IMR-90 (cell line): Measurements from ENCODE around the gene GALNT9. TPM values are rescaled to one million over a fixed set of nuclear protein-coding genes. Genes with fewer than 3 reads are reported as not detected.

Experiments used
- ATAC-seq: fragments of 200-7000 bp; cut with Tn5 transposase; 2 replicates; pipeline ENCODE4 v1.9.1; 2020; ENCODE audit warnings: low read depth, mild to moderate bottlenecking, moderate library complexity
- BruUV-seq: library from RNA; stranded (reverse); fragments of 400-500 nt; replicated peaks from 2 replicates; lab custom pipeline; 2021; lab: Mats Ljungman, UMichigan
- CTCF ChIA-PET: fragments of 300-600 bp; formaldehyde crosslinking; extraction: SDS; loops from one replicate; lab custom pipeline; 2021; ENCODE audit warnings: antibody characterized with exemption; lab: Yijun Ruan, JAX
- POLR2A ChIA-PET: fragments of 300-600 bp; sonication (Branson Sonifier 250); formaldehyde crosslinking; loops from one replicate; lab custom pipeline; 2022; ENCODE audit warnings: antibody characterized with exemption; ENCODE audit not compliant: unreplicated experiment; lab: Charles Lee
- DNase-seq: peaks from one replicate; pipeline ENCODE4 v3.0.0; 2013
- H2AFZ ChIP-seq: replicated peaks from 2 replicates; pipeline ENCODE3; 2013; ENCODE audit warnings: low read length, mild to moderate bottlenecking; ENCODE audit not compliant: poor library complexity
- H2AK5ac ChIP-seq: 2 replicates; pipeline ENCODE4 v1.6.1; 2013; ENCODE audit warnings: low read depth, low read length, inconsistent platforms
- H2AK9ac ChIP-seq: replicated peaks from 2 replicates; pipeline ENCODE3; 2013; ENCODE audit warnings: mild to moderate bottlenecking, low read depth, low read length, moderate library complexity; ENCODE audit not compliant: poor library complexity
- H2BK120ac ChIP-seq: 2 replicates; pipeline ENCODE4 v1.6.1; 2013; ENCODE audit warnings: low read depth, low read length, inconsistent platforms
- H2BK15ac ChIP-seq: 3 replicates; pipeline ENCODE4 v1.6.1; 2013; ENCODE audit warnings: low read depth, low read length, inconsistent platforms
- H2BK20ac ChIP-seq: 2 replicates; pipeline ENCODE4 v1.6.1; 2013; ENCODE audit warnings: low read depth, mild to moderate bottlenecking, inconsistent platforms, low read length, moderate library complexity
- H2BK5ac ChIP-seq: 2 replicates; pipeline ENCODE4 v1.6.1; 2013; ENCODE audit warnings: mild to moderate bottlenecking, low read depth, low read length, inconsistent platforms; ENCODE audit not compliant: poor library complexity, severe bottlenecking
- H3K14ac ChIP-seq: replicated peaks from 2 replicates; pipeline ENCODE4 v1.6.1; 2013; ENCODE audit warnings: low read depth, low read length, inconsistent platforms
- H3K18ac ChIP-seq: 2 replicates; pipeline ENCODE4 v1.6.1; 2013; ENCODE audit warnings: low read depth, low read length, control low read depth
- H3K23ac ChIP-seq: 2 replicates; pipeline ENCODE4 v1.6.1; 2013; ENCODE audit warnings: low read depth, low read length, inconsistent platforms
- H3K27ac ChIP-seq: 2 replicates; pipeline ENCODE4 v1.5.1; 2013; ENCODE audit warnings: mild to moderate bottlenecking, control low read depth, low read length; ENCODE audit not compliant: insufficient read depth
- H3K27me3 ChIP-seq: 2 replicates; pipeline ENCODE4 v1.6.1; 2013; ENCODE audit warnings: low read length; ENCODE audit not compliant: control insufficient read depth, insufficient read depth
- H3K36me3 ChIP-seq: 2 replicates; pipeline ENCODE4 v1.6.1; 2013; ENCODE audit warnings: low read length, mixed read lengths; ENCODE audit not compliant: control insufficient read depth, insufficient read depth
- H3K4ac ChIP-seq: 2 replicates; pipeline ENCODE4 v1.6.1; 2013; ENCODE audit warnings: low read depth, low read length, inconsistent platforms
- H3K4me1 ChIP-seq: 2 replicates; pipeline ENCODE4 v1.6.1; 2013; ENCODE audit warnings: low read length, mixed read lengths; ENCODE audit not compliant: control insufficient read depth, insufficient read depth
- H3K4me2 ChIP-seq: 2 replicates; pipeline ENCODE4 v1.6.1; 2013; ENCODE audit warnings: low read depth, mild to moderate bottlenecking, control low read depth, low read length, moderate library complexity
- H3K4me3 ChIP-seq: 2 replicates; pipeline ENCODE4 v1.5.1; 2013; ENCODE audit warnings: low read depth, mild to moderate bottlenecking, control low read depth, low read length, moderate library complexity; ENCODE audit not compliant: insufficient read depth
- H3K56ac ChIP-seq: 2 replicates; pipeline ENCODE4 v1.6.1; 2013; ENCODE audit warnings: low read length, inconsistent platforms; ENCODE audit not compliant: insufficient read depth; ENCODE audit errors: extremely low read depth
- H3K79me1 ChIP-seq, 2 experiments: 2 replicates each; pipeline ENCODE4 v1.6.1; 2013; ENCODE audit warnings: low read length in 2 of 2, inconsistent platforms in 1 of 2, low read depth in 1 of 2
- H3K9ac ChIP-seq: 2 replicates; pipeline ENCODE4 v1.6.1; 2013; ENCODE audit warnings: low read depth, low read length, control low read depth
- H3K9me1 ChIP-seq: 2 replicates; pipeline ENCODE4 v1.6.1; 2013; ENCODE audit warnings: low read length, inconsistent platforms; ENCODE audit not compliant: insufficient read depth
- H3K9me3 ChIP-seq: 2 replicates; pipeline ENCODE4 v1.6.1; 2013; ENCODE audit warnings: low read length; ENCODE audit not compliant: control insufficient read depth, insufficient read depth
- H4K20me1 ChIP-seq: 2 replicates; pipeline ENCODE4 v1.6.1; 2013; ENCODE audit warnings: low read length, inconsistent platforms; ENCODE audit not compliant: insufficient read depth
- H4K5ac ChIP-seq: 2 replicates; pipeline ENCODE4 v1.6.1; 2013; ENCODE audit warnings: mild to moderate bottlenecking, low read depth, low read length, control low read depth
- H4K8ac ChIP-seq, 2 experiments: 2 replicates each; pipeline ENCODE4 v1.6.1; 2013; ENCODE audit warnings: low read depth in 2 of 2, low read length in 2 of 2, control low read depth in 1 of 2, inconsistent platforms in 1 of 2
- H4K91ac ChIP-seq: 2 replicates; pipeline ENCODE4 v1.6.1; 2013; ENCODE audit warnings: low read depth, low read length, inconsistent platforms; ENCODE audit not compliant: insufficient read depth
- BHLHE40 ChIP-seq: fragments of 150-350 bp; IDR thresholded peaks from 2 replicates; pipeline ENCODE4 v1.6.1; 2016; ENCODE audit warnings: mild to moderate bottlenecking, low read depth, low read length
- CEBPB ChIP-seq: IDR thresholded peaks from 2 replicates; pipeline ENCODE4 v1.6.1; 2012; ENCODE audit warnings: low read depth, low read length, improper control_type of control experiment
- CHD1 ChIP-seq: IDR thresholded peaks from 2 replicates; pipeline ENCODE4 v1.6.1; 2012; ENCODE audit warnings: low read depth, low read length, improper control_type of control experiment
- ELK1 ChIP-seq: fragments of 150-350 bp; IDR thresholded peaks from 2 replicates; pipeline ENCODE4 v1.6.1; 2016; ENCODE audit warnings: low read depth, mild to moderate bottlenecking, low read length, moderate library complexity, borderline replicate concordance
- FOS ChIP-seq: fragments of 150-350 bp; IDR thresholded peaks from 2 replicates; pipeline ENCODE4 v1.6.1; 2016; ENCODE audit warnings: low read depth, low read length
- MAFK ChIP-seq: IDR thresholded peaks from 2 replicates; pipeline ENCODE4 v1.6.1; 2012; ENCODE audit warnings: low read depth, low read length, improper control_type of control experiment
- MAZ ChIP-seq: IDR thresholded peaks from 2 replicates; pipeline ENCODE4 v1.6.1; 2012; ENCODE audit warnings: low read depth, mild to moderate bottlenecking, low read length, improper control_type of control experiment, moderate library complexity, borderline replicate concordance
- MXI1 ChIP-seq: IDR thresholded peaks from 2 replicates; pipeline ENCODE4 v1.6.1; 2012; ENCODE audit warnings: low read depth, mild to moderate bottlenecking, low read length, moderate library complexity, borderline replicate concordance
- NFE2L2 ChIP-seq: fragments of 150-350 bp; IDR thresholded peaks from 2 replicates; pipeline ENCODE4 v1.6.1; 2016; ENCODE audit warnings: low read depth, mild to moderate bottlenecking, low read length
- POLR2A ChIP-seq: IDR thresholded peaks from 2 replicates; pipeline ENCODE4 v1.6.1; 2012; ENCODE audit warnings: mild to moderate bottlenecking, low read depth, low read length
- RFX5 ChIP-seq: IDR thresholded peaks from 2 replicates; pipeline ENCODE4 v1.8.0; 2012; ENCODE audit warnings: low read depth, mild to moderate bottlenecking, low read length, moderate library complexity
- SMC3 ChIP-seq: fragments of 150-350 bp; IDR thresholded peaks from 2 replicates; pipeline ENCODE4 v1.6.1; 2016; ENCODE audit warnings: low read depth, mild to moderate bottlenecking, antibody characterized with exemption, low read length, moderate library complexity
- USF2 ChIP-seq: fragments of 150-350 bp; IDR thresholded peaks from 2 replicates; pipeline ENCODE4 v1.6.1; 2017; ENCODE audit warnings: mild to moderate bottlenecking, antibody characterized with exemption, low read length, low read depth
- WGBS, 2 experiments: methylation state at CpG; one replicate each; pipeline versions ENCODE4 v1.1.5 to v1.1.7; 2013; ENCODE audit warnings: missing lambda C conversion rate in 2 of 2; ENCODE audit not compliant: insufficient read length in 1 of 2; ENCODE audit errors: extremely low coverage in 2 of 2; 5-methylcytosine and 5-hydroxymethylcytosine counted together
- dilution Hi-C: fragments of 300-500 bp; cut with HindIII; formaldehyde crosslinking; loops from one replicate; pipeline ENCODE4 v1.14.3; 2018; ENCODE audit warnings: low sequenced_read_pairs; ENCODE audit not compliant: unreplicated experiment
- in situ Hi-C: fragments of 300-500 bp; cut with MboI; formaldehyde crosslinking; loops from 3 replicates; pipeline ENCODE4 v1.14.3; 2019; ENCODE audit warnings: low sequenced_read_pairs, inconsistent platforms, mixed read lengths
- intact Hi-C: fragments of 100-400 bp; cut with micrococcal nuclease; formaldehyde crosslinking; loops from 2 replicates; pipeline ENCODE4 v1.10.0; 2022
- polyA plus RNA-seq, 3 experiments: library from polyadenylated mRNA; depleted of rRNA; stranded (reverse); fragments of >200 nt; gene quantifications; 2 replicates each; pipeline ENCODE4 v1.2.3, GENCODE V29; 2012; ENCODE audit warnings: low replicate concordance in 1 of 3
- total RNA-seq: library from RNA; depleted of rRNA; stranded (reverse); fragments of >200 nt; gene quantifications from 2 replicates; pipeline ENCODE4 v1.2.3, GENCODE V29; 2012

The GALNT9 gene
- total and polyA plus RNA-seq, 2 of the 4 experiments (the other 2 are of a cell fraction), result under 0.01 to 0.12 TPM

GRCh38 chr12:132196038-132196872 is 133.1 kb downstream of the GALNT9 start:
- Histone ChIP-seq H4K8ac (no peak overlapping the region), H3K18ac (no peak overlapping the region), H3K56ac (no peak overlapping the region), H2BK5ac (no peak overlapping the region), H2AK9ac (no peak overlapping the region), H3K36me3 (no peaks in the 10 kb centered on the region), H3K4me2 (no peak overlapping the region), H3K9me3 (peaks cover 12% of the 10 kb centered on the region), H3K27ac (no peak overlapping the region), H2BK120ac (no peak overlapping the region), H2BK15ac (no peak overlapping the region), H3K27me3 (no peaks in the 10 kb centered on the region; the same call in 1 of the 2 replicates), H4K20me1 (no peaks in the 10 kb centered on the region), H3K79me1 (no peaks in the 10 kb centered on the region), H2BK20ac (no peak overlapping the region), H3K4ac (no peak overlapping the region), H2AK5ac (no peak overlapping the region), H3K9me1 (no peaks in the 10 kb centered on the region), H3K4me1 (no peaks in the 10 kb centered on the region), H3K14ac (no peak overlapping the region), H3K4me3 (no peak overlapping the region), H2AFZ (no peak overlapping the region), H4K91ac (no peak overlapping the region), H3K9ac (no peak overlapping the region), H3K23ac (no peak overlapping the region), H4K5ac (no peak overlapping the region)
- no TSS peak for BruUV-seq
- in situ Hi-C loops, result no loop called here
- WGBS, 2 experiments, result 54% methylated on average over 18 of the region's 32 CpGs; no CpG with 5 or more reads in 1 of the 2 experiments
- ATAC-seq (no peak), DNase-seq (no peak)
- intact Hi-C loops, result no loop called here
- dilution Hi-C loops, result no loop called here
- CTCF ChIA-PET, result interaction anchor here (0.5 kb wide), 1 partner anchor 1340 kb away, joined by 7 read pairs; no protein-coding TSS in a partner anchor
- TF ChIP-seq USF2 (no peak), NFE2L2 (no peak), SMC3 (no peak), FOS (no peak), MAZ (no peak), CEBPB (no peak), BHLHE40 (no peak), MXI1 (no peak), ELK1 (no peak), MAFK (no peak), CHD1 (no peak), POLR2A (no peak), RFX5 (no peak)
- POLR2A ChIA-PET, result no interaction called here
